CMK (cell line): Measurements from ENCODE around the gene ATP8A2.

Source experiments
- DNase-seq: peaks from one replicate; pipeline ENCODE4 v3.0.0-alpha.2; 2010; ENCODE audit warnings: low read depth

The ATP8A2 gene

GRCh38 chr13:26074706-26075105 lies 702.9 kb downstream of the ATP8A2 start:
- DNase-seq: no peak
